NB4 (cell line): Measurements from ENCODE around the gene NDOR1.

Source experiments
- DNase-seq: peaks from one replicate; pipeline ENCODE4 v3.0.0; 2010; ENCODE audit warnings: low read depth
- H3K4me3 ChIP-seq: one replicate; pipeline ENCODE4 v1.5.1; 2011; ENCODE audit warnings: mild to moderate bottlenecking, low read depth, low read length, moderate library complexity
- MYC ChIP-seq: IDR thresholded peaks from 2 replicates; pipeline ENCODE4 v1.6.1; 2011; ENCODE audit warnings: low read depth, low read length
- POLR2A ChIP-seq: IDR thresholded peaks from 2 replicates; pipeline ENCODE4 v1.6.1; 2011; ENCODE audit warnings: mild to moderate bottlenecking; ENCODE audit not compliant: insufficient read length; ENCODE audit errors: extremely low read depth
- TF ChIP-seq, protein P1 (sequence below): IDR thresholded peaks from 2 replicates; pipeline ENCODE4 v1.6.1; 2011; ENCODE audit warnings: low read depth, low read length
- TF ChIP-seq, protein P2 (sequence below): IDR thresholded peaks from one replicate; pipeline ENCODE4 v1.5.1; 2012; ENCODE audit warnings: low read depth, low read length

The NDOR1 gene

DNA sequence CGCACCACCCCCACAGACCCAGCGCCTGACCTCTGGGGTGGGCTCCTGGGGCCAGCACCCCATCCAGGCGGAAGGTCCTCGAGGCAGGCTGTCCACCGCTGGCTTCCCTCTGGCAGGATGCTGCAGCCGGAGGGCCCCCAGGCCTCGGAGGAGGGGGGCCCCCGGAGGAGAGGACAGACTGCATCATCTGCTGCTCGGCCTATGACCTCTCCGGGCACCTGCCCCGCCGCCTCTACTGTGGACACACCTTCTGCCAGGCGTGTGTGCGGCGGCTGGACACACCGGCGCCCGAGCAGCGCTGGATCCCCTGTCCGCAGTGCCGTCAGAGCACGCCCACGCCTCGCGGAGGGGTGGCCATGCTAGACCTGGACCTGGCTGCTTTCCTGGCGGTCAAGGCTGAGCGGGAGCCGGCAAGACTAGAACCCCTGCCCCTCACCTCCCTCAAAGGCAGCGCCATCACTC lies 23.0 kb downstream of the NDOR1 start:
- H3K4me3 ChIP-seq: no peak overlapping the region
- DNase-seq: no peak
- no peak for TF ChIP-seq POLR2A

DNA sequence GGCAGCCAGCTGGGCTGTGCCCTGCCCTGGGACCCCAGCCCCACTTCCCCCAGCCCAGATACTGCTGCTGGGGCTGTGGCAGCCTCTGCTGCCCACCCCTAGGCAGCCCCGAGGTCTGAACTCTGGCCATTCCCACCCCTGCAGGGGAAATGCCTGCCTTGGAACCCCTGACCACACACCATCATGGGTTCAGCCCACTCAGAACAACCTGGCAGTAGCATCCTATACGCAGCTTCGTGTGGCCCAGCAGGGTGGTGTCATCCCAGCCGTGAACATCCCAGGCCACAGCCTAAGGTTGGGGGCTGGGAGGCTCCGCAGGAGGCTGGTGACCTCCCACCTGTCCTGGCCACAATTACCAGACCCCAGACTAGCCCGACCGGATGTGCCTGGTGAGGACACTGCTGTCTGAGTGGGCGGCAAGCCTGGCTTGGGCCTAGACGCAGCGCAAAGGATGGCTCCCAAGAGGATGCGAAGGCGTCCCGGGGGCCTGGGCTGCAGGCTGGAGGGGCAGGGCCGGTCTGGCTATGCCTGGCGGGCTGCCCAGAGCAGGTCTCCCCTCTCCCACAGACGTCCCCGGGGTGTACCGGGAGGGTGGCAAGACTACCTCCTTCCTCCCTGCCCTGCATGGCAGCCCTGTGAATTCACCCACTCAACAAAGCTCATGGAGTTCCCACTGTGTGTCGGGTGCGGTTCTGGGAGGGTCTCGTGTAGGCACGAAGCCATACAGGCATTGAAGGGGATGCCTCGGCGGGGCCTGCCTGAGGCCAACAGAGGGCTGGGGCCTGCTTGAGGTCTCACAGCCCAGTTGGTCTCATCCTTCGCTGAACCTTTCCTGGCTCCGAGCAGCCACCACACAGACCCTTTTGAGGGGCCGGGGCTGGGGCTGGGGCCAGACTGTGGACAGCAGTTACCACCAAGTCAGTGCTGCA lies 23.7 kb downstream of the NDOR1 start:
- no peak overlapping the region for H3K4me3 ChIP-seq
- no peak for DNase-seq
- no peak for TF ChIP-seq POLR2A
- TF ChIP-seq MYC: no peak
- TF ChIP-seq, protein P1, sequence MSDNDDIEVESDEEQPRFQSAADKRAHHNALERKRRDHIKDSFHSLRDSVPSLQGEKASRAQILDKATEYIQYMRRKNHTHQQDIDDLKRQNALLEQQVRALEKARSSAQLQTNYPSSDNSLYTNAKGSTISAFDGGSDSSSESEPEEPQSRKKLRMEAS: no peak
- TF ChIP-seq, protein P2, sequence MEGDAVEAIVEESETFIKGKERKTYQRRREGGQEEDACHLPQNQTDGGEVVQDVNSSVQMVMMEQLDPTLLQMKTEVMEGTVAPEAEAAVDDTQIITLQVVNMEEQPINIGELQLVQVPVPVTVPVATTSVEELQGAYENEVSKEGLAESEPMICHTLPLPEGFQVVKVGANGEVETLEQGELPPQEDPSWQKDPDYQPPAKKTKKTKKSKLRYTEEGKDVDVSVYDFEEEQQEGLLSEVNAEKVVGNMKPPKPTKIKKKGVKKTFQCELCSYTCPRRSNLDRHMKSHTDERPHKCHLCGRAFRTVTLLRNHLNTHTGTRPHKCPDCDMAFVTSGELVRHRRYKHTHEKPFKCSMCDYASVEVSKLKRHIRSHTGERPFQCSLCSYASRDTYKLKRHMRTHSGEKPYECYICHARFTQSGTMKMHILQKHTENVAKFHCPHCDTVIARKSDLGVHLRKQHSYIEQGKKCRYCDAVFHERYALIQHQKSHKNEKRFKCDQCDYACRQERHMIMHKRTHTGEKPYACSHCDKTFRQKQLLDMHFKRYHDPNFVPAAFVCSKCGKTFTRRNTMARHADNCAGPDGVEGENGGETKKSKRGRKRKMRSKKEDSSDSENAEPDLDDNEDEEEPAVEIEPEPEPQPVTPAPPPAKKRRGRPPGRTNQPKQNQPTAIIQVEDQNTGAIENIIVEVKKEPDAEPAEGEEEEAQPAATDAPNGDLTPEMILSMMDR: no peak

DNA sequence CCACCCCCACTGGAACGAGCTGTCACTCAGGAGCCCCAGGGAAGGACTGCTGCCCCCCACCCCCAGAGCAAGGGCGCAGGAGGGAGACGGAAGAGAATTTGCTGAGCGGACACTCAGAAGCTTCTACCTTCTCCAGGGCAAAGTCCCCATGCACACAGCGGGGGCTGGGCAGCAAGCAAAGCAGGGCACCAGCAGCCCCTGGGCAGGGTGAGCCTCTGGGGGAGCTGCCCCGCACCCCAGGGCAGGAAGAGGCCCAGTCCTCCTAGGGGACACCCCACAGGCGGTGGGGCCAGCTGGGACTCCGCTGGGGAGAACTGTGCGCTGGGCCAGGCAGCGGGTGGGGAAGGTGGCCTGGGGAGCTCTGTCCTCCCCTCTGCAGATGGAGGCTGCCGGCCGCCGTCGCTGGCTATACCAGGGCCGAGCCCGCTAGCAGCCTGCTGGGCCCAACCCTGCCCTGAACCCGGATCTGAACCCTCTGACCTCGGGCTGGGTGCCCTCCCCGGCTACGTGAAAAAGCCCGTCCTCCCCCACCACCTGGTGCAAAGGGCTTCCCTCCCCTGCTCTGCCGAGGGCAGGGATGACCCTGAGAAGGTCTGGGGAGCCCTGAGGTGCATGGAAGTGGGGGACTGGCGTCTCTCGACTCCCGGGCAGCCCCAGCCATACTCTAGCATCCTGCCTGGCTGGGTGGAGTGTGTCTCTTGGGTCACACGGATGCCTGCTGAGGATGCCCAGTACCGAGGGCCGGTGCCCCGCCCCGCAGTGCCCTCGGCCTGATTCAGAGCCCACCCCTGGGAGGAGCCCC lies 24.6 kb downstream of the NDOR1 start:
- H3K4me3 ChIP-seq: no peak overlapping the region
- no peak for DNase-seq
- TF ChIP-seq, protein P2: no peak
- TF ChIP-seq, protein P1: no peak
- TF ChIP-seq POLR2A (no peak), MYC (no peak)

DNA sequence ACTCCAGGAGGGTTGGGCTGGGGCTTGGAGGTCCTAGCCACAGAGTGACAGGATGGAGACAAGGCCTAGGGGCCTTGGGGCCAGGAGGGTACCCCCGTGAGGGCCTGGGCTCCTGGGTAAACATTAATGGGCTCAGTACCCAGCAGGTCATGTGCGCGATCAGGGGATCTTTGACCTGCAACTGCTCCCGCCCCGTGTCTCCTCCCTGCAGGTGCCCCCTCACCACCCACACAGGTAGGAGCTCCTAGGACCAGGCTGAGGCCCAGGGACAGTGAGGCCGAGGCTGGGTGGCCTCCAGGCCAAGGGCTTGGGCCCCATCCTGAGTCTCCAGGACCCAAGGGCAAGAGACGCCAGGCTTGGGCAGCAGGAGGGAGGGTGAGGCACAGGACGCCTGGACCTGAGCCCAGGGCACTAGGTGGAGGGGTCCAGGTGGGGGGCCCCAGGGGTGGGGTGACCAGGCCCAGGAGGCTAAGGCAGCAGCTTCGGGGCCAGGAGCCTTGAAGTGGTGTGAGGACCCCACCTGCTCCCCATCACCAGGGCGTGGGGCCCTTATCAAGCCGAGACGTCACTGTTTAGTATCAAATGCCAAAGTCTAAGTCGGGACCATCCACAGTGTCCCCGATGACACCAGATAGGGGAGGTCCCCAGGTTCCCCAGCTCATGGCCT lies 25.3 kb downstream of the NDOR1 start, which contains the start of gene SLC34A3:
TSS of gene SLC34A3 (plus strand) at position 197 of the 667 bp plus-strand sequence. CDS start 802 bp downstream, outside the sequence.
- TF ChIP-seq, protein P2: no peak
- TF ChIP-seq, protein P1: no peak
- TF ChIP-seq POLR2A (no peak), MYC (no peak)
- no peak within 1 kb of the TSS for H3K4me3 ChIP-seq
- DNase-seq: no peak

DNA sequence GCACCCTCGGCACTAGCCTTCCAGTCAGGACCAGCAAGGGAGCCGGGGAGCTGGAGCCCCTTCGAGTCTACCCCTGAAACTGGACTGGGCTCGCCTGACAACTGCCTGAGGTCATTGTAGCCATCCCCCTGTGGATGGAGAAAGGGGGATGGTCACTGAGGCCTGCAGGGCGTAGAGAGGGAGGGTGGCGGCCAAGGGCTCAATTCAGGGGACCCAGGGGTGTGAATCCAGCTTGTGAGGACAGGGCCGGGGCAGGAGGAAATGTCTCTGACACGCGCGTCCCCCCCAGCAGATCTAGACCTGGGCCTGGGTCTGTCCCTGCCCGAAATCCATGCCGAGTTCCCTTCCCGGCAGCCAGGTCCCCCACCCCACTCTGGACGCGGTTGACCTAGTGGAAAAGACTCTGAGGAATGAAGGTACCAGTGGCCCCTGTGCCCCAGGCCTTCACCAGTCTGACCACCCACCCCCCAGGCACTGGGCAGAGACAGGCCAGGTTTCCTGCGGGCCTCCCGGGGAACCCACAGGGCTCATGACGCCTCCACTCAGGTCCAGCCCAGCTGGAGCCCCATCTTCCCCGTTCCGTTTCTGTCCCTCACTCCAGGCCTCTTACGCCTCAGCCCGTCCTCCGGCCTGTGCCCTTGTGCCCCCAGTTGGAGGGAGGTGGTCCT lies 26.0 kb downstream of the NDOR1 start:
- DNase-seq: no peak
- no peak overlapping the region for H3K4me3 ChIP-seq
- TF ChIP-seq MYC (no peak), POLR2A (no peak)
- TF ChIP-seq, protein P1: no peak
- TF ChIP-seq, protein P2: no peak
